Measurements from ENCODE around the gene ASAP2.

Gene ASAP2

DNA sequence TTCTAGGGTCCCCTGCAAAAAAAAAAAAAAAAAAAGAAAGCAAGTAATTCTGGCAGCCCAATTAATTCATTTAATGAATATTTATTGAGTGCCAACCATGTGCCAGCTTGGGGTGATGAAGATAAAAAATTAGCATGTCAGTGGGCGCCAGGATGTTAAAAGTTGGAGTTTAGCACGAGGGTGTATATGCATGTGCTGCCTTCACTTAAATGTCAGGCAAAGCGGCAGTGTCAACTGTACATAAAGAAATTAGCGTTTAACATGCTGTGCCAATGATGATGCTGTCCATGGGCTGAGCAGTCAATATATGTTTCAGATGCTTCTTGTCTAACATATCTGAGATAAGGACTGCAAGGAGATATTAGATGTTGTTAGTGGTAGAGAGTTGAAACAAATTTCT, 49.5 kb downstream of the ASAP2 start:
- in situ Hi-C loops (cut with MboI; ENCODE audit: low pct_unique_long_range_greater_than_20kb, low sequenced_read_pairs, unreplicated experiment) = no loop called here
- TF ChIP-seq, protein P1, sequence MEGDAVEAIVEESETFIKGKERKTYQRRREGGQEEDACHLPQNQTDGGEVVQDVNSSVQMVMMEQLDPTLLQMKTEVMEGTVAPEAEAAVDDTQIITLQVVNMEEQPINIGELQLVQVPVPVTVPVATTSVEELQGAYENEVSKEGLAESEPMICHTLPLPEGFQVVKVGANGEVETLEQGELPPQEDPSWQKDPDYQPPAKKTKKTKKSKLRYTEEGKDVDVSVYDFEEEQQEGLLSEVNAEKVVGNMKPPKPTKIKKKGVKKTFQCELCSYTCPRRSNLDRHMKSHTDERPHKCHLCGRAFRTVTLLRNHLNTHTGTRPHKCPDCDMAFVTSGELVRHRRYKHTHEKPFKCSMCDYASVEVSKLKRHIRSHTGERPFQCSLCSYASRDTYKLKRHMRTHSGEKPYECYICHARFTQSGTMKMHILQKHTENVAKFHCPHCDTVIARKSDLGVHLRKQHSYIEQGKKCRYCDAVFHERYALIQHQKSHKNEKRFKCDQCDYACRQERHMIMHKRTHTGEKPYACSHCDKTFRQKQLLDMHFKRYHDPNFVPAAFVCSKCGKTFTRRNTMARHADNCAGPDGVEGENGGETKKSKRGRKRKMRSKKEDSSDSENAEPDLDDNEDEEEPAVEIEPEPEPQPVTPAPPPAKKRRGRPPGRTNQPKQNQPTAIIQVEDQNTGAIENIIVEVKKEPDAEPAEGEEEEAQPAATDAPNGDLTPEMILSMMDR (IDR thresholded peaks at IDR 0.05; ENCODE audit: extremely low read depth, insufficient read depth, missing control alignments) = no peak
- no peak for DNase-seq (ENCODE audit: low spot score)

DNA sequence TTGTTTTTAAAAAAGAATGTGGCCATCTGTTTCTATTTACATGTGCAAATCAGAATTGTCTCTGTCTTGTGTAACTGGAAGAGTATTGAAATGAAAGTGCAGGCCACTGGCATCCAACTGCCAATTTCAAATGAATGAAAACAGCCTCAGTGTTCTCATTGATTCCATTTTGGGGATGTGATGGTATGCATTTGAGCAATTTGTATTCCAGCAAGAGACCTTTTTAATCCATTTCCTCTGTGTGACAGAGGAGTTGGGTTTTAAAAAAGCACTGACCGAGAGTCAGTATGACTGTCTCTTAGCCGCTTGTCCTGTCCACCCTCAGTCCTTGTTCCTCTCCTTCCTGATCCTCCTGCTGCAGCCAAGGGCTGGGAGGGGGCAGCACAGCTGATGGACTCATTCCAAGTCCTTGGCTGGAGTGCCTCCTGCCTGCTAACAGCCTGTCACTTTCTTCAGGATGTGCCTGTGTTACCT, 50.0 kb downstream of the ASAP2 start:
- no peak for DNase-seq (ENCODE audit: low spot score)
- TF ChIP-seq, protein P1 (IDR thresholded peaks at IDR 0.05; ENCODE audit: extremely low read depth, insufficient read depth, missing control alignments) = no peak
- in situ Hi-C loops (cut with MboI; ENCODE audit: low pct_unique_long_range_greater_than_20kb, low sequenced_read_pairs, unreplicated experiment) = no loop called here

DNA sequence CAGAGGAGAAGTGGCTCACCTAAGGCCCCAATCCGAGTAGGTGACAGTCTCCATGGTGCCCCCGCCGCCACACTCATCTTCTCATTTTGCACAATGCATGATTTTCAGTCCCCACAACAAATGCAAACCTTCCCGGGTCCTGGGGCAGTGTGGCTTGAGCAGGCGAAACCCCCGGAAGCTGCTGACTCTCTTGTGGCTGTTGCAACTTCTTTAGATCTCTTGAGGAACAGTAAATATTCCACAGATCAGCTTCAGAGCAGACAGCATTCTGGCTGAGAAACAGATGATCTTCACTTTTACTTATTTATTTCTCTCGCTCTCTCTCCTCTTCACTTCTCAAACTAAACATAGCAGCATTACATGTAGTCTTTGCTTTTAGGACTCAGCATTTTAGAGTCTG, 51.9 kb downstream of the ASAP2 start:
- TF ChIP-seq, protein P1 (IDR thresholded peaks at IDR 0.05; ENCODE audit: extremely low read depth, insufficient read depth, missing control alignments) = no peak
- in situ Hi-C loops (cut with MboI; ENCODE audit: low pct_unique_long_range_greater_than_20kb, low sequenced_read_pairs, unreplicated experiment) = no loop called here
- DNase-seq (ENCODE audit: low spot score) = no peak

DNA sequence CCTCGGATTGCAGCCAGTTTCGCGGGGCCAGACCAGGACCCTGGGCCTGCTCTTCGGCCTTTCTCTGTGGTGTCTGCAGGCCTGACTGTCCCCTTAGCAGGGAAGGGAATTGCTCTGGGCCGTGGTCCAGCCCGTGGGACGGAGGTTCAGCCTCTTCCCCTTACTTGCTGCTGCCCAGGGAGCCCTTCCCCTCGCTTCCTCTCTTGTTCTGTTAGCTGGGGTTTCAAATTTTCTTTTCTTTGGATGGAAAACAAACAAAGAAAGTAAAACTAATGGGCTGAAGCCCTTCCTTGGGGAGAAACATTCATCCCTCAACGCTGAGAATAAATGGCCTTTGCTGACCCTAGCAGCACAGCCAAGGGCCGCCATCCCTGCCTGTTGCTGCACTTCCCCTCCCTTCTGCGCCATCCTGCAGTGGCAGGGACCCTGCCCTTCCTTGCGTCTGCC, 52.4 kb downstream of the ASAP2 start:
- TF ChIP-seq, protein P1 (IDR thresholded peaks at IDR 0.05; ENCODE audit: extremely low read depth, insufficient read depth, missing control alignments) = no peak
- no peak for DNase-seq (ENCODE audit: low spot score)
- in situ Hi-C loops (cut with MboI; ENCODE audit: low pct_unique_long_range_greater_than_20kb, low sequenced_read_pairs, unreplicated experiment) = no loop called here

DNA sequence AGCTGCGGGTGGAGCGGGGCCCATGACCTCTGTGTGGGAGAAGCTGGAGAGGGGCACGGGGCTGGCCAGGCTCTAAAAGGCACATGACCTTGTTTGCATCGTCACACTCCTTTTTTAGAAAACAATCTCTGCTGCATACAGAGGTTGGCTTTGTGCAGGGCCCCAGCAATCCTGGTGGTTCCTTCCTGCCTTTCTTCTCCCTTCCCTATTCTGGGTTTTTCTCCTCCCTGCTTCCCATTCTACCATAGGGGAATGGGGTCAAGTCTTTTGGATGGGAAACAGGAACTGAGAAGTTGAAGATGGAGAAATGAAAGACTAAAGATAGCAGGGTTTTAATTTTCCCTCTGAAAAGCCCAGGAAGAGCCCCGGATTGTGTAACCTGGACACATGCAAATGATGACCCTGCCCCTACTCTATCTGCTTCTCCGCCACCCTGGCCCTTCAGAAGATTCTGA, 53.9 kb downstream of the ASAP2 start:
- DNase-seq (ENCODE audit: low spot score) = no peak
- in situ Hi-C loops (cut with MboI; ENCODE audit: low pct_unique_long_range_greater_than_20kb, low sequenced_read_pairs, unreplicated experiment) = no loop called here
- TF ChIP-seq, protein P1 (IDR thresholded peaks at IDR 0.05; ENCODE audit: extremely low read depth, insufficient read depth, missing control alignments) = no peak

DNA sequence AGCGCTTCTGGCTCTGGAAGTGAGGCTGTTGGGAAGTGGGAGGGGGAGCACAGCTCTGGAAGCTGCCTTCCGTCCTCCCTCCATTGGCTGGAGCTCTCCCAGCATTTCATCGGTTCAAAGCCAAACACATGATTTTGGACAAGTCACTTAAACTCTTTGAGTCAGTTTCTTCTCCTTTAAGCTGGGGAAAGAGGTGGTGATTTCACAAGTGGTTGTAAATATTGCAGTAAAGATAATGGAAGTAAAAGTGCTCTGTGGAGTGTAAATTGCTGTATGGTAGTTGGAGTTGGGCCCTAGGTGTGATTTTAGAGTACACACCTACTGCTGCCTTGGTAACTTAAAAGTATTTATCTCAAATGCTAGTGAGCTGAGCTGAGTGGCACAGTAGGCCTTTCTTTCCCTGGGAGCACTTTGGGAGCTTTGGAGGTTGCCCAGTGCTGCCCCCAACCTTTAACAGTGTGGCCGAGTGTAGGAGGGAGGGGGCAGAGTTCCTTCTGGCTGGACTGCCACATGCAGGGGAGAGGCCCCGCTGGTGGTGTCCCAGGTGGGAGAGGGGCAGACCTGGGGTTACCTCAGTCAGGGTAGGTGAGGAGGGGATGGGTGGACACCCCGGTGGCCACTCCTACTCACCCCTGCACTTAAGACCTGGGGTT, 54.7 kb downstream of the ASAP2 start:
- no peak for DNase-seq (ENCODE audit: low spot score)
- in situ Hi-C loops (cut with MboI; ENCODE audit: low pct_unique_long_range_greater_than_20kb, low sequenced_read_pairs, unreplicated experiment) = no loop called here
- TF ChIP-seq, protein P1 (IDR thresholded peaks at IDR 0.05; ENCODE audit: extremely low read depth, insufficient read depth, missing control alignments) = no peak

All from GM13977 (cell line).